Thyroid gland (tissue), 4 donors: ENCODE measurements around the gene UHRF2.

Source experiments
- POLR2A ChIP-seq, 2 donors: fragments of 450-650 bp; IDR thresholded peaks; one replicate each; pipeline ENCODE4 v1.6.1; 2017; ENCODE audit warnings: antibody characterized with exemption in 2 of 2, mild to moderate bottlenecking in 2 of 2, moderate library complexity in 1 of 2
- TF ChIP-seq, protein P1 (sequence below), 6 experiments: fragments of 200-600 bp in 3 of 6; fragments of 450-650 bp in 3 of 6; sonication (generic) in 3 of 6; IDR thresholded peaks; one replicate each; pipeline ENCODE4 v1.5.1; 2016 to 2019; ENCODE audit warnings: antibody characterized with exemption in 6 of 6, mild to moderate bottlenecking in 2 of 6, inconsistent platforms in 1 of 6, moderate library complexity in 1 of 6

GRCh38 chr9:6412487-6413364 is at the start of gene UHRF2:
- TF ChIP-seq, protein P1, sequence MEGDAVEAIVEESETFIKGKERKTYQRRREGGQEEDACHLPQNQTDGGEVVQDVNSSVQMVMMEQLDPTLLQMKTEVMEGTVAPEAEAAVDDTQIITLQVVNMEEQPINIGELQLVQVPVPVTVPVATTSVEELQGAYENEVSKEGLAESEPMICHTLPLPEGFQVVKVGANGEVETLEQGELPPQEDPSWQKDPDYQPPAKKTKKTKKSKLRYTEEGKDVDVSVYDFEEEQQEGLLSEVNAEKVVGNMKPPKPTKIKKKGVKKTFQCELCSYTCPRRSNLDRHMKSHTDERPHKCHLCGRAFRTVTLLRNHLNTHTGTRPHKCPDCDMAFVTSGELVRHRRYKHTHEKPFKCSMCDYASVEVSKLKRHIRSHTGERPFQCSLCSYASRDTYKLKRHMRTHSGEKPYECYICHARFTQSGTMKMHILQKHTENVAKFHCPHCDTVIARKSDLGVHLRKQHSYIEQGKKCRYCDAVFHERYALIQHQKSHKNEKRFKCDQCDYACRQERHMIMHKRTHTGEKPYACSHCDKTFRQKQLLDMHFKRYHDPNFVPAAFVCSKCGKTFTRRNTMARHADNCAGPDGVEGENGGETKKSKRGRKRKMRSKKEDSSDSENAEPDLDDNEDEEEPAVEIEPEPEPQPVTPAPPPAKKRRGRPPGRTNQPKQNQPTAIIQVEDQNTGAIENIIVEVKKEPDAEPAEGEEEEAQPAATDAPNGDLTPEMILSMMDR (IDR thresholded peaks at IDR 0.05) = no peak
- peak in 1 of 2 donors; percentile 91 for TF ChIP-seq POLR2A (IDR thresholded peaks at IDR 0.05)
